Activated T-helper 1 cell treated with anti-CD3 and anti-CD28 coated beads, Interleukin-12 subunit alpha, Interleukin-12 subunit beta, Interleukin-2, Interleukin-4 antibody, amounts not matched to agents 30 ng/mL and 10 ng/mL and 1 ng/mL, durations not matched to agents 14 hours and 24 hours and 36 hours (primary cell): ENCODE measurements around the gene SIL1. TPM values are rescaled to one million over a fixed set of nuclear protein-coding genes. Genes with fewer than 3 reads are reported as not detected.

Experiments
- DNase-seq: peaks from one replicate; pipeline ENCODE4 v3.0.0; 2021; ENCODE audit warnings: low spot score
- H3K27ac Mint-ChIP-seq: one replicate; pipeline ENCODE4 v1.8.0; 2021; ENCODE audit warnings: mild to moderate bottlenecking, mixed read lengths
- H3K27me3 Mint-ChIP-seq: one replicate; pipeline ENCODE4 v1.8.0; 2022; ENCODE audit warnings: mild to moderate bottlenecking, moderate library complexity, mixed read lengths; ENCODE audit not compliant: insufficient read depth
- H3K36me3 Mint-ChIP-seq: one replicate; pipeline ENCODE4 v1.8.0; 2021; ENCODE audit warnings: low read depth, mixed read lengths
- H3K4me1 Mint-ChIP-seq: one replicate; pipeline ENCODE4 v1.8.0; 2021; ENCODE audit warnings: low read depth, mixed read lengths
- H3K4me3 Mint-ChIP-seq: one replicate; pipeline ENCODE4 v1.8.0; 2021; ENCODE audit warnings: mild to moderate bottlenecking, moderate library complexity, mixed read lengths
- H3K9me3 Mint-ChIP-seq: one replicate; pipeline ENCODE4 v1.8.0; 2021; ENCODE audit warnings: mixed read lengths
- intact Hi-C: fragments of 100-400 bp; cut with micrococcal nuclease; formaldehyde crosslinking; loops from one replicate; pipeline ENCODE4 v1.15.1; 2024
- total RNA-seq: library from RNA; stranded (reverse); gene quantifications from 2 replicates; pipeline ENCODE4 v1.2.3, GENCODE V29; 2022

SIL1 gene
- total RNA-seq, 1 donor from 2014 or later: 28.6 TPM

- intact Hi-C loops: no loop called here
- DNase-seq: no peak
- no peaks in the 10 kb centered on the region for H3K27me3 Mint-ChIP-seq
- no peaks in the 10 kb centered on the region for H3K9me3 Mint-ChIP-seq
- H3K4me3 Mint-ChIP-seq: no peak overlapping the region
- H3K27ac Mint-ChIP-seq: no peak overlapping the region
- peaks cover 9% of the 10 kb centered on the region for H3K36me3 Mint-ChIP-seq
- H3K4me1 Mint-ChIP-seq: peaks cover 6% of the 10 kb centered on the region
Observed at GRCh38 chr5:138910546-138911185, 287.5 kb downstream of the SIL1 start.

- Mint-ChIP-seq H3K27me3 (no peaks in the 10 kb centered on the region), H3K36me3 (peaks cover 9% of the 10 kb centered on the region), H3K9me3 (no peaks in the 10 kb centered on the region), H3K27ac (no peak overlapping the region), H3K4me1 (peaks cover 6% of the 10 kb centered on the region), H3K4me3 (no peak overlapping the region)
- intact Hi-C loops: no loop called here
- no peak for DNase-seq
Observed at GRCh38 chr5:138909734-138910133, 288.4 kb downstream of the SIL1 start.

- intact Hi-C loops: no loop called here
Observed at GRCh38 chr5:138905541-138905940, 292.6 kb downstream of the SIL1 start.

GRCh38 chr5:138903130-138903775 is 294.9 kb downstream of the SIL1 start:
- intact Hi-C loops: no loop called here
- H3K4me3 Mint-ChIP-seq: no peak overlapping the region
- no peak overlapping the region for H3K27ac Mint-ChIP-seq
- H3K9me3 Mint-ChIP-seq: no peaks in the 10 kb centered on the region
- peaks cover 35% of the 10 kb centered on the region for H3K4me1 Mint-ChIP-seq
- peaks cover 7% of the 10 kb centered on the region for H3K36me3 Mint-ChIP-seq
- no peak for DNase-seq
- H3K27me3 Mint-ChIP-seq: no peaks in the 10 kb centered on the region

More at GRCh38 chr5:138905541-138905940, 292.6 kb downstream of the SIL1 start:
- DNase-seq: no peak
- peaks cover 16% of the 10 kb centered on the region for H3K4me1 Mint-ChIP-seq
- no peak overlapping the region for H3K4me3 Mint-ChIP-seq
- no peaks in the 10 kb centered on the region for H3K9me3 Mint-ChIP-seq
- no peak overlapping the region for H3K27ac Mint-ChIP-seq
- H3K27me3 Mint-ChIP-seq: no peaks in the 10 kb centered on the region
- H3K36me3 Mint-ChIP-seq: peaks cover 16% of the 10 kb centered on the region

- Mint-ChIP-seq H3K9me3 (no peaks in the 10 kb centered on the region), H3K27ac (no peak overlapping the region), H3K27me3 (no peaks in the 10 kb centered on the region), H3K36me3 (peaks cover 7% of the 10 kb centered on the region), H3K4me1 (peaks cover 35% of the 10 kb centered on the region), H3K4me3 (no peak overlapping the region)
- intact Hi-C loops: no loop called here
- no peak for DNase-seq
Observed at GRCh38 chr5:138901716-138902115, 296.5 kb downstream of the SIL1 start.

- intact Hi-C loops: no loop called here
- H3K4me1 Mint-ChIP-seq: peaks cover 35% of the 10 kb centered on the region
- no peaks in the 10 kb centered on the region for H3K9me3 Mint-ChIP-seq
- H3K4me3 Mint-ChIP-seq: no peak overlapping the region
- no peak for DNase-seq
- H3K27ac Mint-ChIP-seq: no peak overlapping the region
- H3K36me3 Mint-ChIP-seq: peaks cover 7% of the 10 kb centered on the region
- H3K27me3 Mint-ChIP-seq: peaks cover 6% of the 10 kb centered on the region
Observed at GRCh38 chr5:138900281-138900965, 297.7 kb downstream of the SIL1 start.

- H3K9me3 Mint-ChIP-seq: no peaks in the 10 kb centered on the region
Observed at GRCh38 chr5:138898742-138899141, 299.4 kb downstream of the SIL1 start.

GRCh38 chr5:138898299-138898698 is 299.9 kb downstream of the SIL1 start:
- H3K36me3 Mint-ChIP-seq: no peaks in the 10 kb centered on the region
- peaks cover 8% of the 10 kb centered on the region for H3K27me3 Mint-ChIP-seq
- peak overlapping the region; percentile 4 for H3K27ac Mint-ChIP-seq
- intact Hi-C loops: no loop called here
- no peaks in the 10 kb centered on the region for H3K9me3 Mint-ChIP-seq
- H3K4me1 Mint-ChIP-seq: peaks cover 35% of the 10 kb centered on the region
- no peak for DNase-seq
- no peak overlapping the region for H3K4me3 Mint-ChIP-seq

More at GRCh38 chr5:138898742-138899141, 299.4 kb downstream of the SIL1 start:
- Mint-ChIP-seq H3K27me3 (peaks cover 8% of the 10 kb centered on the region), H3K4me3 (no peak overlapping the region), H3K36me3 (peaks cover under 1% of the 10 kb centered on the region), H3K4me1 (peaks cover 35% of the 10 kb centered on the region), H3K27ac (peak overlapping the region; percentile 4)
- no peak for DNase-seq
- intact Hi-C loops: no loop called here

Other genes with a start within 250 kb of the SIL1 start
- gene MATR3, start 95.4 kb upstream of the SIL1 start, total RNA-seq: 232 and 258 TPM in 2 replicates
- 88.4 and 97.3 TPM in 2 replicates for gene PAIP2, start 143.5 kb upstream of the SIL1 start, total RNA-seq
- gene SLC23A1, start 184.9 kb upstream of the SIL1 start, total RNA-seq: 1.4 and 1.5 TPM in 2 replicates
- gene MZB1, start 191.5 kb upstream of the SIL1 start, total RNA-seq: 38.1 and 38.8 TPM in 2 replicates
- gene PROB1, start 196.7 kb upstream of the SIL1 start, total RNA-seq: 9.1 and 9.3 TPM in 2 replicates
- 4.1 and 5.3 TPM in 2 replicates for gene SPATA24, start 205.7 kb upstream of the SIL1 start, total RNA-seq
- gene DNAJC18, start 241.2 kb upstream of the SIL1 start, total RNA-seq: 30.0 and 36.3 TPM in 2 replicates